EL (cell line): ENCODE measurements around the gene SGIP1.
A peak's percentile ranks its signal among the peaks of the same experiment; 100 is the strongest.

Experiments used
- DNase-seq: peaks from one replicate; pipeline ENCODE4 v3.0.0-alpha.2; 2016

Gene SGIP1

GRCh38 chr1:66607458-66607857 is 73.5 kb downstream of the SGIP1 start:
- DNase-seq, result no peak

DNA sequence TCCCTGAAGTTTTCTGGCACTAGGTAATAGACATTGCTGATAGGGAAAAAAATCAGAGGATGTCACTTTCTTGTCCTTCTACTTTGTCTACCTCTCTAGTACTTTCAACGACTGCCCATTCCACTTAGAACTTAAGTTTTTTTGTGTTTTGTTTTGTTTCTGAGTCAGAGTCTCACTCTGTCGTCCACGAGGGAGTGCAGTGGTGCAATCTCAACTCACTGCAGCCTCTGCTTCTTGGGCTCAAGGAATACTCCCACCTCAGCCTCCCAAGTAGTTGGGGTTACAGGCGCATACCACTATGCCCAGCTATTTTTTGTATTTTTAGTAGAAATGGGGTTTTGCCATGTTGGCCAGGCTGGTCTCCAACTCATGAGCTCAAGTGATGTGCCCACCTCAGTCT is 79.2 kb downstream of the SGIP1 start:
- DNase-seq, result no peak

GRCh38 chr1:66617362-66618184 is 83.6 kb downstream of the SGIP1 start:
- DNase-seq, result no peak

DNA sequence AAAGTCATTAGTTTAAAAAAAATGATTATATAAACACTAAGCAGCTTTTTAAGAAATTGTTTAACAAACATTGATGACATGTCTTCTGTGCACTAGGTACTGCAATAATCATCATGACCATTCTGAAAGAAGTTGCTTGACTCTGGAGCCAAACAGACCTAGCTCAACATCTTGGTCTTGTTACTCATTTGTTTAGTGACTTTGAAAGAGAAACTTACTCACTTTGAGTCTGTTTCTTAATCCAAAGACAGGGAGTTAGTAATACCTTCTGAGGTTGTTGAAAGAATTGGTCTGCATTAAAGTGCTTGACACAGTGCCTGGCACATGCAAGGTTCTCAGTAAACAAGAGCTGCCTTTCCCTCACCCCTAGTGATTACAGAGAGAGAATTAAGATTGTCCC is 84.4 kb downstream of the SGIP1 start:
- DNase-seq, result no peak

DNA sequence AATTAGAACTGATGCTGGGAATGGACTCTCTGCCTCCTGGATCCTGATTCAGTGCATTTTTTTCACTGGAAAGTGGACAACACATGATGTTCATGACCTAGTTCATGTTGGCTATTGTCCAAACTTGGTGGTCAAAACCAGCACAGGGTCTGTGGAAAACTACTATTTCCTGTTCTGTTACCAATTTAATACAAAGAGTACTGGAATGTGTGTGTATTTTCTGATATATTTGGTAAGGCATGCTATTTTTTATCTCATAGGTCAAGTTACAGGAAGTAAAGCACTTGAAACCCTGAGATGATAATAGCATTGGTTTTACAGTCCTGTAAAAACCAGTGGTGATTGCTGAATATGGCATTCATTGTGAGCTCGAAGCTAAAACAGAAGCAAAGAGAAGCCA is 89.9 kb downstream of the SGIP1 start:
- DNase-seq, result peak; percentile 74

- peak; percentile 69 for DNase-seq
Observed at GRCh38 chr1:66624412-66625060, 90.6 kb downstream of the SGIP1 start.

DNA sequence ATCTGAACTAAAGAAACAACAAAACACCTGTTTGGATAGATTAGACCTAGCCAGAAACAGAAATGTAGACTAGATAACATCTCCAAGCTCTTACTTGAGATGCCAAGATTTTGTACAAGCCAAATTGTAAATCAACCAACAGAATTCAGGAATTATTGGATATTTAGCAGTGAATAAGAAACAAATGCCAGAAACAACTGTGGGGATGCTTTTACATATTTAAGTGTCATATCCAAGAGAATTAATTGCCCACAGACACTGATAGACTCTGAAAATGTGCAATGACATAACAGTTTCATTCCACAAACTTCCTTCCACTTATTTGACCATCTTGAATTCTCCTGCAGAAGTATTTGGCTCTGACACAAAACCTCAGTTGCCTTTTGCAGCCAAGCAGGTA is 92.3 kb downstream of the SGIP1 start:
- DNase-seq, result no peak

DNA sequence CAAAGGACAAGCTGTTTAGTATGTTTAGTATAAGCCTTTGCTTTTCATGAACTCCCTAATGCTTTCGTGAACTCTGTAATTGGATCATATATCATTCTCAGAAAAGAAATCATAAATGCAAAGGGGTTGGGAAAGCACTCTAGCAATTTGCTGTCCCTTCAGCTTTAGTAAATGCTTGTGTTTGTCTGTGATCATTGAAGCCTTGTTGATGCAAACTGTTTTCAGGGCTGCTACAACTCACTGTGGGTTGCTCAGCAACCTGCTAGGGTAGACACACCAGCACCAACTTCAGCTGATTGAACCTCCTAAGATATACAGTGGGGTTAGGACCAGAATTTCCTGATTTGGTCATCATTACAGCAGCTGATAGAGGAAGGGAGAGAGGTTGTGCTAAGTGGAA is 95.0 kb downstream of the SGIP1 start:
- no peak for DNase-seq

DNA sequence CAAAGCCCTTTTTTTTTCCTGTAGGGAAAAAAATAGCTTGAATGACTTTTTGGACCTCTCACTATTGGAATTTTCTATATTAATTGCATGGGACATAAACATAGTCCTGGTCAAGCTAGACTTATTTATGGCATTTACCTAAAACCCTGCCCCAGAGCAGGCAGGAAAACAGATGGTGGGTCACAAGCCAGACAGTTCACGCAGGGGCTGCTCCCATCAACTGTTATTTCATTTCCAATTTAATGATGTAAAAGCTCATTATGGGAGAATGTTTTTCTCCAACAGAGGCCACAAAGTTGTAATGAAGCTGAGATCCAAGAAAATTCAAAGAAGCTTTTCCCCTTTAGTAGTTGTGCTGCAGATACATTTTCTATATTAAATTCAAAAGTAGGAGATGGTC is 99.2 kb downstream of the SGIP1 start:
- DNase-seq, result no peak

DNA sequence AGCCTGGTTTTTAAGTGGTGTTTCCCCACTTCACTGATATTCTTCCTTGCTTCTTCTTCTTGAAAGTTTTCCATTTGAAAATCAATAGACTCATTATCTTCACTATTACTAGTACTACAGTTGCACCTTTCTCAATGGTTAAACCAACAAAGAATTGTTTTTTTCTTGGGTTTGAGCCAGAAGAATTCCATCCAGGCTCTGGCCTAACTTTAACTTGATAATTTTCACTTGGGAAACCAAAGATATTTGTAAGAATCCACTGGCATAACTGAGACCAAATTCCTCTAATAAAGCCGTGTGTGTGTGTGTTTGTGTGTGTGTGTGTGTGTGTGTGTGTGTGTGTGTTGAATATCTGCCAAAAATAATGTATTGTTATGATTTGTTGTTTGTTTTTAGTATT is 103.2 kb downstream of the SGIP1 start:
- DNase-seq, result no peak

DNA sequence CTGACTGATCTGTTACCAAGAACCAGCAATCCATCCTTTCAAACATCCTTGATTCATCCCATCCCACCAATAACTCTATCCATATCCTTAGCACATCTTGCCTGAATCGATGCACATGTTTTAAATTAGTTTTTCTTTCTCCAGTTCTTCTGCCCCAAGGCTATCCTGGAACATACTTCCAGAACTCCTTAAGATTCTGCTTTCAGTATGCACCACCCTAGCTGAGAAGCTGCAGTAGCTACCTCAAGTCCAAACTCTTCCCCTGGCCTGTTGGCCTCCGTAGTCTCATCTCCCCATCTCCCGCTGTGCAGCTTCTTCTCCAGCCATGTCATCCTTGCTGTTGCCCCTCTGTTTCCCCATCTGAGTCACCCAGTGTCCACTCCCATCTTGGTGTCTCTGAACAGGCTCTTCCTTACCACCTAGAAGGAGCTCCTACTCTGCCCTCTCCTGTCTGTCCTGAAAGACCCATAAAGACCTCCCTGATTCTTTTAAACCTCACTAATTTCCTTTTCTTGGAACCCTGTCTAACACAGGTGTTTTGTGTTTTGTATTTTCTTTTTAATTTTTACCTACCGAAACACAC is 108.0 kb downstream of the SGIP1 start:
- DNase-seq, result peak; percentile 17

GRCh38 chr1:66642992-66643391 is 109.0 kb downstream of the SGIP1 start:
- no peak for DNase-seq

DNA sequence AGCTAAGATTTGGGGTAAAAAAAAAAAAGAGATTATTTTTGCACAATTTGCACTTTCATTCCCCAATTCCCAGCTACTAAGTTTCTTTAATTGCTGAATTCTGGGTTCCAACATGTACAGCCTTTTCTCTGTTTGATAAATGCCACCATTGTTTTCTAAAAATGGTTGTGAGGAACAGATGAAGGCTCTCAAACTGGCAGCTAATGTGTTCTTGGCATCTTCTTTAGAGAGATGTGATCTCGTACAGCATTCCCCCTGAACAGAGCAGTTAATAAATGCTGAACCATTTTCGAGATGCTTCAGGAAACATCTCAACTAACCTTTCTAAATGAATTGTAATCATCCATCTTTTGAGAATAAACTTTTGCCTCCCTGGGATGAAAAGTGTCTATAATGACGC is 110.4 kb downstream of the SGIP1 start:
- no peak for DNase-seq

DNA sequence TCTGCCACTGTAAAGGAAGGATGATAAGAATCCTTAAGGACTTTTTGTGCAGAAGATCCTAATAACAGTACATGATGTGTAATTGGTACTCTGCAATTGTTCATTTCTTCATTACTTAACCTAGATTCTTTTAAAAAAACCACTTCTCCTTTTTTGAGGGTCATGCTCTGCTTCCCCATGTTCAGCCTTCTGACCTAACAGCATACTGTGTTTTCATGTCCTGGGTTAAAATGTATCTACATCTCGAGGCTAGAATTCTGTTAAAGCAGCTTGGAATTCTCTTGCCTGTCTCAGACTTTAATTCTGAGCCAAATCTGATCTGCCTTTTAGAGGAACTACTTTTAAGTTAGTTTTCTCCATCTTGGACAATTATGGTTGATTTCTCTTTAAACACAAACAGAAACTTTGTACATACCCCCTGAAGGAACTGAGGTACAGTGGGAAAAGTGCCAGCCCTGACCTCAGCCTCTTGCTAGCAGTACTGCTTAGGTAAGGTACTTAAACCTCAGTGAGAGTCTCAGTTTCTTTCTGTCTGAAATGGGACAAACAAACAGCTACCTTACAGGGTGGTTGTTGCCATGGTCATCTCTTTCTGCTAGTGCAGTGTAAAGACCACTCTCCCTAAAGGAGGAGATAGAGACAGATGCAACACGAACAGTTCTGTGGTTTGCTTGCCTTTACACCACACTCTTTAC is 115.1 kb downstream of the SGIP1 start:
- DNase-seq, result no peak

DNA sequence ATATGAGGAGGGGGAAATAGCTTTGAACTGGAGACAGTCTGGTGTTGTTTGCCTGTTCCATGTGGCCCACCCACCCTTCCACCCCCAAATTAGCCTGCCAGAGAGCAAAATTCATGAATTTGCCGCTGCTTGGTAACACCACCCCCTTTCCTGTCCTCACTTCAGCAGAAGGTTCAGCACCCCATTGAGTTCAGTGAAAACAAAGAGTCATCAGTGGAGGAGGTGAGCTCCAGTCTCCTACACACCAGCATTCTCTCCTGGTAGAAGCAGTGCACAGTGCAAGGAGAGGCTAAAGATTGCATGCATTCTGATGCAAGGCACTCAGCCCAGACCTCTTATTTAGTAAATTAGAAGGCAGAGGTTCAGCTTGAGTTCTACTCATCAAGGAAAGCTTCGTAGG is 118.6 kb downstream of the SGIP1 start:
- no peak for DNase-seq

- DNase-seq, result no peak
Observed at GRCh38 chr1:66654643-66655042, 120.7 kb downstream of the SGIP1 start.

DNA sequence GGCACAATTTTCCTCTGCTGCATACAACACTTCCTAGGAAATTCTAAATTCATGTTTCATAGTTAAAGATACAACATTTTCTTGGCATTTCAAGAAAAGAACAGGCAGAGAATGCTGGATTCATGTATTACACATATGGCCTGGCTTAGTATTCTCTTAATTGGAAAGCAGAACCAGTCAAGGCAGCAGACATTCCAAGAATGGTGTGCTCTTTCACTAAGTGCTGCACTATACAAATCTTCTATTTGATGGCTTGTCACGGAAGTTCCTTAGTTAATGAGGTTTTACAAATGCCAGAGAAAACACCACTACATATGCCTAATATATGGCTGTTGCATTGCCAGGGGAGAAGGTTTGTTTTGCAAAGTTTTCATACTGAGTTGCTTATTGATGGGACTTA is 137.5 kb downstream of the SGIP1 start:
- no peak for DNase-seq

- DNase-seq, result peak; percentile 59
Observed at GRCh38 chr1:66676613-66677298, 142.8 kb downstream of the SGIP1 start.

DNA sequence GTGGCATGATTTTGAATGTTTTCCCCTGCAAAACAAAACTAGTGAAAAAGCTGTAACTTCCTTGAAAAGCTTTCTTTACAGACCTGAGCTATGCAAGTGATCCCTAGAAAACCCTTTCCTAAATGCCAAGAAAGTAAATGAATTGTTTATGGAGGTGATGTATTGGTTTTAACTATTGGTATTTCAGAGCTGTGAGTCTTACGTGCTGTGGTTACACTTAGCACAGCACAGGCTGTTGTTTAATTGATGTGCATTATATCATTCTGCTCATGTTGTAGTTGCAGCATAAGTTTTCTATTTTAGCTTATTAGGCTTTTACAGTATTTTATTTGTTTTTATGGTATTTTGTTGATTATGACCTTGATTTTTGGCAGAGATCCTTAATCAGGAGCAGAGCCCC is 144.2 kb downstream of the SGIP1 start:
- no peak for DNase-seq

DNA sequence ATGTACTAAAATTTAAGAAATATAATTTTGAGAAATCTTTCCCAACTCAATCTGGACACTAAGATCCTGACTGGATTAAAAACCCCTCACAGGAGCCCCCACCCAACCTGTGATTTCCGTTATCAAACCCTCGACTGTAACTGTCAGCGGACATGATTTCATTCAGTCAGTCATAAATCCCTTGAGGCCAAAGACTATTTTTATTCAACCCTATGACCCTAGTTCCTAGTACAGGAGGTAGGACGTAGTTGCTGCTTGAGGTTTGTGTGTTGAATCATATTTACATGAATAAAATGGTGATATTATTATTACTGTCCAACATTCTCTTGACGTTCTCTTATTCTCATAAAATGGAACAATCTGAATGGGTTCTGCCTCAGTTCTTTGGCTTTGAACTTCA is 145.2 kb downstream of the SGIP1 start:
- no peak for DNase-seq

GRCh38 chr1:66681686-66682085 is 147.7 kb downstream of the SGIP1 start:
- DNase-seq, result peak; percentile 8

- no peak for DNase-seq
Observed at GRCh38 chr1:66682106-66682505, 148.2 kb downstream of the SGIP1 start.

GRCh38 chr1:66684353-66684752 is 150.4 kb downstream of the SGIP1 start:
- DNase-seq, result no peak
